Pancreas (tissue), 8 donors: Measurements from ENCODE around the gene FAM9B. TPM values are rescaled to one million over a fixed set of nuclear protein-coding genes. Genes with fewer than 3 reads are reported as not detected.

ENCODE experiments used
- polyA plus RNA-seq, 2 donors: library from polyadenylated mRNA; stranded (reverse); fragments of 200-250 nt; gene quantifications; one replicate each; pipeline ENCODE4 v1.2.3, GENCODE V29; 2013
- total RNA-seq, 6 donors: library from RNA; stranded (reverse); fragmentation: NEBNext Ultra II Directional in 4 of 6; extraction: Animal tissue kit (Norgen Biotek cat#: 25700) in 4 of 6; gene quantifications; one replicate each; pipeline versions ENCODE4 v1.2.1 to v1.2.4, GENCODE V29; 2021 to 2023
- donor health status: healthy with polysubstance abuse.
- donor health status: DM: no; HTN: no; CAD: no; lungs with moderate emphysema.
- donor health status: DM: no; HTN: no; CAD: no.
- donor health status: Bipolar disorder and iron deficiency.
- donor health status: DM: yes; HTN: yes; CAD: no.
- donor health status: DM: no; HTN: no; CAD: no.
- donor health status: DM: no; HTN: no; CAD: no.
- donor health status: DM: yes; HTN: yes; CAD: no.

FAM9B gene
- total and polyA plus RNA-seq, 8 donors, result not detected

Other genes with a start within 250 kb of the FAM9B start
- gene FAM9A, start 232.7 kb downstream of the FAM9B start, total RNA-seq, result not detected
- gene FAM9A, start 232.7 kb downstream of the FAM9B start, polyA plus RNA-seq, result not detected